ENCODE measurements around the gene CCDC50. TPM values are rescaled to one million over a fixed set of nuclear protein-coding genes. Genes with fewer than 3 reads are reported as not detected.

CCDC50 gene
- total and polyA plus RNA-seq, 2 of the 8 experiments (the other 6 are each of a cell fraction or from before 2014, with no cell fraction given): 7.3 to 19.2 TPM

- Histone ChIP-seq H2BK15ac (ENCODE audit: low read length) (no peak overlapping the region), H2BK5ac (ENCODE audit: low read depth, low read length) (no peak overlapping the region), H4K5ac (ENCODE audit: insufficient read length, low read depth, low read length) (no peak overlapping the region), H2BK20ac (ENCODE audit: low read length) (no peak overlapping the region; the same call in 1 of the 2 replicates), H2BK120ac (replicated peaks; ENCODE audit: low read depth, low read length) (no peak overlapping the region), H3K9me3 (ENCODE audit: insufficient read depth in 2 of 2, low read depth in 1 of 2, low read length in 1 of 2) (peaks cover 17 to 20% of the 10 kb centered on the region in 2 experiments), H4K8ac (ENCODE audit: extremely low read depth, insufficient read depth, low read length) (no peak overlapping the region), H3K14ac (ENCODE audit: insufficient read length) (no peak overlapping the region), H3K79me2 (ENCODE audit: control insufficient read depth in 1 of 2, insufficient read depth in 2 of 2, low read length in 2 of 2) (no peaks in the 10 kb centered on the region), H4K20me1 (replicated peaks in 1 of 2; ENCODE audit: control insufficient read depth in 1 of 2, insufficient read depth in 2 of 2, low read length in 2 of 2) (no peaks in the 10 kb centered on the region), H3K56ac (replicated peaks; ENCODE audit: insufficient read length, low read depth, low read length) (no peak overlapping the region), H4K91ac (replicated peaks; ENCODE audit: insufficient read length, low read length) (no peak overlapping the region), H3K27ac (ENCODE audit: low read depth, low read length) (no peak overlapping the region), H3K18ac (ENCODE audit: extremely low read depth, low read length) (no peak overlapping the region), H3K9ac (replicated peaks in 1 of 4; ENCODE audit: extremely low read depth in 1 of 4, low read depth in 3 of 4, low read length in 3 of 4) (no peak overlapping the region), H2AK5ac (ENCODE audit: low read depth, low read length) (no peak overlapping the region), H3K36me3 (ENCODE audit: control insufficient read depth in 2 of 4, insufficient read depth in 4 of 4, low read length in 3 of 4) (peaks cover 0 to 5% (median 0%) of the 10 kb centered on the region in 4 experiments; a peak in 2 of 8 replicates), H3K4me1 (replicated peaks in 1 of 4; ENCODE audit: control insufficient read depth in 3 of 4, insufficient read depth in 4 of 4, low read length in 3 of 4) (no peaks in the 10 kb centered on the region), H3K23ac (ENCODE audit: insufficient read length) (no peak overlapping the region), H3K4ac (replicated peaks; ENCODE audit: insufficient read length, low read depth, low read length) (no peak overlapping the region), H2AFZ (ENCODE audit: low read length) (no peak overlapping the region), H3K27me3 (replicated peaks in 1 of 4; ENCODE audit: control insufficient read depth in 3 of 4, extremely low read depth in 1 of 4, insufficient read depth in 3 of 4, low read length in 3 of 4) (no peaks in the 10 kb centered on the region), H3K4me3 (ENCODE audit: extremely low read depth in 1 of 4, insufficient read depth in 2 of 4, low read depth in 3 of 4, low read length in 4 of 4) (no peak overlapping the region), H3K79me1 (ENCODE audit: low read depth, low read length) (no peaks in the 10 kb centered on the region), H3K4me2 (ENCODE audit: insufficient read depth in 1 of 2, low read depth in 2 of 2, low read length in 2 of 2) (no peak overlapping the region), H2BK12ac (ENCODE audit: low read depth, low read length) (no peak overlapping the region), H3K23me2 (ENCODE audit: low read depth, low read length) (peaks cover 2% of the 10 kb centered on the region; the same call in 1 of the 2 replicates)
- 83% methylated on average over 1 of the region's 1 CpG; no CpG with 5 or more reads in 1 of the 2 experiments for WGBS, 2 experiments (ENCODE audit: extremely low coverage in 1 of 2, insufficient coverage in 1 of 2, insufficient read length in 1 of 2, insufficient replicate concordance in 2 of 2, low coverage in 1 of 2, low lambda C conversion rate in 2 of 2, missing lambda C conversion rate in 1 of 2)
- CTCF ChIA-PET (ENCODE audit: partially characterized antibody): interaction anchor here (1.4 kb wide), 1 partner anchor 168 kb away, joined by 3 read pairs; no protein-coding TSS in a partner anchor
- DNase-seq (ENCODE audit: low read depth in 1 of 2, low spot score in 2 of 2) (no peak), FAIRE-seq (no peak)
- POLR2A ChIA-PET (ENCODE audit: partially characterized antibody): no interaction called here
- no peak for TF ChIP-seq CHD1 (IDR thresholded peaks at IDR 0.05; ENCODE audit: low read depth, low read length)
- TF ChIP-seq RNF2 (IDR thresholded peaks at IDR 0.05; ENCODE audit: borderline replicate concordance, low read depth, low read length, missing control alignments, poor library complexity, severe bottlenecking): no peak
- TF ChIP-seq GABPA (IDR thresholded peaks at IDR 0.05; ENCODE audit: borderline replicate concordance, insufficient read depth, low read length): no peak
- TF ChIP-seq KDM5A (IDR thresholded peaks at IDR 0.05; ENCODE audit: low read length): no peak
- no peak for TF ChIP-seq EGR1 (IDR thresholded peaks at IDR 0.05; ENCODE audit: borderline replicate concordance, low read depth, low read length)
- TF ChIP-seq BRCA1 (IDR thresholded peaks at IDR 0.05; ENCODE audit: low read depth, low read length): no peak
- no peak for TF ChIP-seq MAX (IDR thresholded peaks at IDR 0.05)
- no peak for TF ChIP-seq RAD21 (IDR thresholded peaks at IDR 0.05 in 1 of 2, conservative IDR thresholded peaks at IDR 0.05 in 1 of 2; ENCODE audit: low read depth in 2 of 2, low read length in 2 of 2)
- no peak for TF ChIP-seq RFX5 (IDR thresholded peaks at IDR 0.05; ENCODE audit: borderline replicate concordance, low read depth, low read length)
- TF ChIP-seq EZH2 (IDR thresholded peaks at IDR 0.05; ENCODE audit: low read depth, low read length, severe bottlenecking): no peak
- no peak for TF ChIP-seq SP2 (IDR thresholded peaks at IDR 0.05; ENCODE audit: low read length)
- no peak for TF ChIP-seq HDAC6 (IDR thresholded peaks at IDR 0.05; ENCODE audit: low read depth, low read length)
- TF ChIP-seq SP4 (IDR thresholded peaks at IDR 0.05; ENCODE audit: low read length): no peak
- TF ChIP-seq CBX5 (IDR thresholded peaks at IDR 0.05; ENCODE audit: low read depth, low read length): no peak
Observed at GRCh38 chr3:191412759-191413158, 83.6 kb downstream of the CCDC50 start.

Measured in H1 (cell line).